Mucosa of descending colon (tissue), 3 donors: Measurements from ENCODE around the gene ZNF534. TPM values are rescaled to one million over a fixed set of nuclear protein-coding genes. Genes with fewer than 3 reads are reported as not detected.

Experiments used
- ATAC-seq: fragments of 200-7000 bp; cut with Tn5 transposase; one replicate; pipeline ENCODE4 v1.9.1; 2020; ENCODE audit warnings: mild to moderate bottlenecking, moderate library complexity
- DNase-seq, 3 donors: peaks; one replicate each; pipeline ENCODE4 v3.0.0-alpha.2; 2020
- H3K36me3 ChIP-seq: fragments of 200-600 bp; one replicate; pipeline ENCODE4 v1.8.0; 2021; ENCODE audit warnings: low read depth, mild to moderate bottlenecking
- H3K4me1 ChIP-seq: fragments of 200-600 bp; one replicate; pipeline ENCODE4 v1.8.0; 2021; ENCODE audit warnings: low read depth, mild to moderate bottlenecking
- H3K4me3 ChIP-seq: fragments of 200-600 bp; one replicate; pipeline ENCODE4 v1.8.0; 2021; ENCODE audit warnings: mild to moderate bottlenecking
- H3K9me3 ChIP-seq: fragments of 200-600 bp; one replicate; pipeline ENCODE4 v1.8.0; 2021; ENCODE audit warnings: mild to moderate bottlenecking
- CTCF ChIP-seq: fragments of 200-600 bp; IDR thresholded peaks from one replicate; pipeline ENCODE4 v1.8.0; 2022; ENCODE audit warnings: antibody characterized with exemption, mild to moderate bottlenecking
- intact Hi-C, 2 donors: fragments of 100-400 bp; cut with DNase I in 1 of 2; cut with micrococcal nuclease in 1 of 2; formaldehyde crosslinking; loops; one replicate each; pipeline versions ENCODE4 v1.11.0 to v1.11.1; 2022; cut with DNase I, micrococcal nuclease
- total RNA-seq, 3 donors: library from RNA; stranded (reverse); fragmentation: NEBNext Ultra II Directional in 2 of 3; extraction: Animal tissue kit (Norgen Biotek cat#: 25700) in 2 of 3; gene quantifications; one replicate each; pipeline versions ENCODE4 v1.2.1 to v1.2.4, GENCODE V29; 2021 to 2023
- donor health status: DM: no; HTN: no; CAD: no; lungs with moderate emphysema.
- donor health status: DM: no; HTN: no; CAD: no.
- donor health status: DM: no; HTN: yes; CAD: no.

The ZNF534 gene
- total RNA-seq, 3 donors from 2014 or later: not detected

GRCh38 chr19:52415711-52416110, 13.2 kb upstream of the ZNF534 start:
- Histone ChIP-seq H3K4me1 (no peaks in the 10 kb centered on the region), H3K36me3 (no peaks in the 10 kb centered on the region), H3K9me3 (peaks cover 98% of the 10 kb centered on the region), H3K4me3 (no peak overlapping the region)
- ATAC-seq: no peak
- no peak for DNase-seq
- TF ChIP-seq CTCF: no peak
- intact Hi-C loops: no loop called here

GRCh38 chr19:52442179-52442578, 13.2 kb downstream of the ZNF534 start:
- H3K4me1 ChIP-seq: no peaks in the 10 kb centered on the region
- intact Hi-C loops: no loop called here
- H3K9me3 ChIP-seq: peaks cover 55% of the 10 kb centered on the region
- DNase-seq (no peak), ATAC-seq (no peak)
- H3K36me3 ChIP-seq: no peaks in the 10 kb centered on the region
- H3K4me3 ChIP-seq: no peak overlapping the region
- no peak for TF ChIP-seq CTCF

- no peaks in the 10 kb centered on the region for H3K4me1 ChIP-seq
- DNase-seq (no peak), ATAC-seq (no peak)
- H3K4me3 ChIP-seq: no peak overlapping the region
- intact Hi-C loops: no loop called here
- no peak for TF ChIP-seq CTCF
- H3K9me3 ChIP-seq: peaks cover 64% of the 10 kb centered on the region
- no peaks in the 10 kb centered on the region for H3K36me3 ChIP-seq
Measured at GRCh38 chr19:52444506-52444905, 15.6 kb downstream of the ZNF534 start.

- H3K9me3 ChIP-seq: peaks cover 85% of the 10 kb centered on the region
- ATAC-seq: no peak
Measured at GRCh38 chr19:52451241-52451640, 22.3 kb downstream of the ZNF534 start.

GRCh38 chr19:52453324-52454094, 24.6 kb downstream of the ZNF534 start, which contains the start of gene ZNF578:
ZNF578 (plus strand) TSS chr19:52453553; CDS start chr19:52501846, 48,293 bp downstream.
- Histone ChIP-seq H3K36me3 (no peaks in the 10 kb centered on the region), H3K4me1 (peaks cover 4% of the 10 kb centered on the region), H3K9me3 (peaks cover 85% of the 10 kb centered on the region), H3K4me3 (no peak within 1 kb of the TSS)
- TF ChIP-seq CTCF: no peak
- peak; percentile 64 to 72 (median 64) for DNase-seq
- ATAC-seq: peak; percentile 37
- intact Hi-C loops: no loop called here

More at GRCh38 chr19:52451241-52451640, 22.3 kb downstream of the ZNF534 start:
- Histone ChIP-seq H3K36me3 (no peaks in the 10 kb centered on the region), H3K4me3 (no peak overlapping the region), H3K4me1 (peaks cover 4% of the 10 kb centered on the region)
- no peak for DNase-seq
- intact Hi-C loops: no loop called here
- TF ChIP-seq CTCF: no peak
